ENCODE measurements around the gene SPAG16.

- no peak for TF ChIP-seq TAF1 (IDR thresholded peaks at IDR 0.05; ENCODE audit: borderline replicate concordance, insufficient read depth, low read length)
- no peak for TF ChIP-seq REST (IDR thresholded peaks at IDR 0.05; ENCODE audit: insufficient read depth in 1 of 2, low read depth in 2 of 2, low read length in 2 of 2)
These were observed 33.7 kb downstream of the SPAG16 start for GRCh38 chr2:213317929-213318328.
